Duodenal mucosa (tissue), 2 donors: ENCODE results near the gene TXNDC2.

Source experiments
- H3K27ac ChIP-seq: one replicate; pipeline ENCODE4 v1.7.0; 2013; ENCODE audit warnings: low read depth, low read length
- H3K27me3 ChIP-seq, 2 donors: one replicate each; pipeline ENCODE4 v1.7.0; 2013; ENCODE audit warnings: low read length in 2 of 2, control low read depth in 1 of 2; ENCODE audit not compliant: insufficient read depth in 2 of 2, control insufficient read depth in 1 of 2
- H3K36me3 ChIP-seq, 2 donors: one replicate each; pipeline ENCODE4 v1.7.0; 2013; ENCODE audit warnings: low read length in 2 of 2, control low read depth in 1 of 2; ENCODE audit not compliant: insufficient read depth in 2 of 2, control insufficient read depth in 1 of 2
- H3K4me1 ChIP-seq, 2 donors: one replicate each; pipeline ENCODE4 v1.7.0; 2013; ENCODE audit warnings: low read length in 2 of 2, control low read depth in 1 of 2; ENCODE audit not compliant: insufficient read depth in 2 of 2, control insufficient read depth in 1 of 2
- H3K4me3 ChIP-seq, 2 donors: one replicate each; pipeline ENCODE4 v1.7.0; 2013; ENCODE audit warnings: low read length in 2 of 2, low read depth in 1 of 2
- H3K9ac ChIP-seq, 2 donors: one replicate each; pipeline ENCODE4 v1.7.0; 2013; ENCODE audit warnings: low read length in 2 of 2, low read depth in 1 of 2
- H3K9me3 ChIP-seq, 2 donors: one replicate each; pipeline ENCODE4 v1.7.0; 2013; ENCODE audit warnings: low read length in 2 of 2, control low read depth in 1 of 2; ENCODE audit not compliant: control insufficient read depth in 1 of 2

Gene TXNDC2

DNA sequence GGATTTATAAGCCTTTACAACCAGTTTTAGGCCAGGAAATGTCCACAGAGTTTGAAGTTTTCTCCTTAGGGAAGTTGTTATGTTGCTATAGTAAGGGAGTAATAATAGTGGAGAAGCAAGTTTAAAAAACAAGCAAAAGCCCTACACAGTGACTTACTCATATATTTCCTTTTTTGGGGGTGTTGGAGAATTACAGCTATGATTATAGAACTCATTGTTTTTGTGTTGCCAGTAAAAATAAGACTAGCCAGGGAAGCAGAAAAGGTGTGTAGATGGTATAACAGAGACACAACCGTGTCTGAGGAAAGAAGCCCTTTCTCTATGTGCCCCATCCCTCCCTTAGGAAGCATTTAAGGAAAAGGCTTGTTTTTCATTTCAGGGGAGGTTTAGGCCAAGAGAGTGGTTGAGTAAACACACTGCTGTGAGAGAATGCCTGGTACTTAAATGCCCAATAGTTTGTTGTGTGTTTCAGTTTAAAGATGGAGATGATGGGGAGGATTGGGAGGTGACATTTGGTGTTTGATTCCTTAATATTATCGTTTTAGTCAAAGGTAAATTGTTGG is 30.4 kb downstream of the TXNDC2 start:
- Histone ChIP-seq H3K27me3 (no peaks in the 10 kb centered on the region), H3K9me3 (no peaks in the 10 kb centered on the region), H3K27ac (peak overlapping the region; percentile 1), H3K36me3 (no peaks in the 10 kb centered on the region), H3K9ac (peak overlapping the region in 1 of 2 donors; percentile 71), H3K4me3 (peak overlapping the region; percentile 73 to 90), H3K4me1 (peaks cover 42 to 53% of the 10 kb centered on the region in 2 donors)

DNA sequence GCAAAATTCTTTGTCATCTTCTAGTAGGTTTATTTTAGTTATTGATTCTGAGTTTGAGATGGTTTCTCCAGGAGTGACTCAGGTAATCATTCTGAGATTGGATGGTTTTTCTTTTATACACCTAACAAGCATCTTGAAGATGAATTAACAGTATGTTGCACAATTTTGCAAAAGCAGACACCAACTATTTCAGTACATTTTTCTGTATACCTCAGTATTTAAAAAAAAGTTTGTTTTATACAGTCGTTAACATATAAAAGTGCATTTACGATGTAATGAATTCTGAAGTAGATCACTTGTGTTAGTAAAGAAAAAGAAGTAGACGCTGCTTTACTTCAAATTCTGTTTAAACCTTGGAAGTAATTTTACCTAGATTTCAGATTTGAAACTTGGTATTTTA is 31.0 kb downstream of the TXNDC2 start:
- Histone ChIP-seq H3K9ac (peak overlapping the region in 1 of 2 donors; percentile 71), H3K27me3 (no peaks in the 10 kb centered on the region), H3K4me3 (peak overlapping the region in 1 of 2 donors; percentile 73), H3K36me3 (no peaks in the 10 kb centered on the region), H3K27ac (no peak overlapping the region), H3K4me1 (peaks cover 42 to 58% of the 10 kb centered on the region in 2 donors), H3K9me3 (no peaks in the 10 kb centered on the region)

DNA sequence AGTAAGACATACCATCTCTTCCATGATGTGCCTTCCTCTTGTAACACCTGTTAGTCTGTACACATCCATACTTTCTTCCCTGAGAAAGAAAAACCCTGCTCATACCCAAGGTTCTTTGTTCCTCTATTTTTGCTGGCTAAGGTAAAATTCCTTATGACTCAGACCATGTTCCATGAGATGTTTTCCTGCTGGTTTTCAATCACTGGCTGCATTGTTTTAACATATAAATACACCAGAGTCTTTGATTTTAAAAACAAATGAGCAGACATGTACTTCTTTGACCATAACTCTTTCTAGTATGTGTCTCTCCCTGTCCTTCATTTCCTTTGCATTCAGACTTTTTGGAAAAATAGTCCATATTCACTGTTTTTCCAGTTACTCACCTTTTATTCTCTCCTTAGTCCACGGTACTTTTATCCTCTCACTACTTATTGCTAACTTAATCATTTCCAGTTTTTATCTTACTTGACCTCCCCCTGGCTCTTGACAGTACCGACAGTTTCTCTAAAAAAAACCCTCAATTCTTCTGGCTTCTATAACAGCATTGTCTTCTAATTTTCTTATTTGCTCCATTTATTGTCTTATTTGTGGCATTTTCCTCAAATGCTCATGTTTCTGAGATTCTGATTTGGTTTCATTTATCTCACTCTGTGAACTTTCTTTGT is 32.4 kb downstream of the TXNDC2 start:
- no peaks in the 10 kb centered on the region for H3K27me3 ChIP-seq
- H3K27ac ChIP-seq: no peak overlapping the region
- H3K4me1 ChIP-seq: peaks cover 43 to 62% of the 10 kb centered on the region in 2 donors
- no peaks in the 10 kb centered on the region for H3K36me3 ChIP-seq
- H3K9ac ChIP-seq: no peak overlapping the region
- H3K9me3 ChIP-seq: no peaks in the 10 kb centered on the region
- H3K4me3 ChIP-seq: no peak overlapping the region

DNA sequence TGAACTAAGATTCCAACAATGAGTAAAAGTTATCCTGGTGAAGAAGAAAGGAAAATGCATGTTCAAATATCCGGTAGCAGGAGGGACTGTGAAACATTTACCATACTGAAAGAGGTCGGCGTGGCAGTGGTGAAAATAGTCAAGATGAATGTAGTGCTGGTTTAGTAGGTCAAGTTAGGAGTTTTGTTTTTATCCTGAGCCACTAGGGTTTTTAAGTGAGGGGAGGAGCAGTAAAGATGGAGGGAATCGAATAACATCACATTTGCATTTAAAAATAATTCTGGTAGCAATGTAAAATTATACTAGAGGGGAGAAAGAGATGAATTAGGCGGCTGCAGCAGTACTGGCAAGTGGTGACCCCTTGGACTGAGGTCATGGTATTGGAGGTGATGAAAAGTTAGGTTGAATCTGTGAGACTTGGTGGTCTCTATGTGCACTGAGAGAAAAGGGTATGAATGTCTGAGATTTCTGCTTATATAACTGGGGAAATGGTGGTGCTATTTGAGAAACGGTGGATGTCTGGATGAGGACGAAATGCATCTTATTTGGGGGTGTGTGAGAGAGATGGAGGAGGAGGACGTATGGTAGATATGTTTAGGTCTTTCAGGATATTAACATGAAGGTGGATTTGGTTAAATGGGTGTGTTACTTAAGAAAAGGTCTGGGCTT is 33.9 kb downstream of the TXNDC2 start:
- H3K27me3 ChIP-seq: no peaks in the 10 kb centered on the region
- no peak overlapping the region for H3K27ac ChIP-seq
- no peaks in the 10 kb centered on the region for H3K9me3 ChIP-seq
- peak overlapping the region in 1 of 2 donors; percentile 13 for H3K4me3 ChIP-seq
- H3K4me1 ChIP-seq: peaks cover 47 to 67% of the 10 kb centered on the region in 2 donors
- H3K9ac ChIP-seq: no peak overlapping the region
- no peaks in the 10 kb centered on the region for H3K36me3 ChIP-seq

DNA sequence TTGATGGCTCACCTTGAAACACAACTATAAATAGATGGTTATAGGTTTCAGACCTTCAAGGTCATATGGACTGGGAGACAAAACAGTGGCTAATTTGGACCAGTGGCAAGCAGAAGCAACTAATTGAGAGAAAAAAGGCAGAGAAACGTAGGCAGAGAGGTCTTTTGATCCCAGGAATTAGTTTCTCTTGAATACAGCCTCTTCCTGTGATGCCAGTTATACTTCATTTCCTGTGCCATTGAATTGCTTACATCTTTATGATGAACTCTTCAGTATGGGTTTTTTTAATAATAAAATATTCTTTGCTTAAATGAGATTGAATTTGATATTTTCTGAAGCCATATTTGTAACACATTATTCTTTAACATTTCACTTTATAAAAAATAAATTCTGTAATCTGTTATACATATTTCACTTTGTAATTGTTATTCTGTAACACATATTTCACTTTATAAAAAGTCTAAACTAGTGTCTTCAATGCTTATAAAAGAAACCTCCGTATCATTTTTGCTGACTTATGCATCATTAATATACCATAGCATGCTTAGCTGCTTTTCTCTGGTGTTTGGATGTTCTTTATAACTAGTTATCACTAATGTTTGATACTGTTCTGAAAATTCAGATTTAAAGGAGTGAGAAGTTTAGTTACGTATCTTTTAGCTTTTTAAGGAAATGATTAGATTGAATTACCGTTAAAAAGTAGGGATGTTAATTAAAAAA is 37.0 kb downstream of the TXNDC2 start:
- Histone ChIP-seq H3K9me3 (no peaks in the 10 kb centered on the region), H3K36me3 (no peaks in the 10 kb centered on the region), H3K9ac (no peak overlapping the region), H3K4me3 (no peak overlapping the region), H3K27me3 (no peaks in the 10 kb centered on the region), H3K4me1 (peaks cover 46 to 56% of the 10 kb centered on the region in 2 donors), H3K27ac (no peak overlapping the region)

DNA sequence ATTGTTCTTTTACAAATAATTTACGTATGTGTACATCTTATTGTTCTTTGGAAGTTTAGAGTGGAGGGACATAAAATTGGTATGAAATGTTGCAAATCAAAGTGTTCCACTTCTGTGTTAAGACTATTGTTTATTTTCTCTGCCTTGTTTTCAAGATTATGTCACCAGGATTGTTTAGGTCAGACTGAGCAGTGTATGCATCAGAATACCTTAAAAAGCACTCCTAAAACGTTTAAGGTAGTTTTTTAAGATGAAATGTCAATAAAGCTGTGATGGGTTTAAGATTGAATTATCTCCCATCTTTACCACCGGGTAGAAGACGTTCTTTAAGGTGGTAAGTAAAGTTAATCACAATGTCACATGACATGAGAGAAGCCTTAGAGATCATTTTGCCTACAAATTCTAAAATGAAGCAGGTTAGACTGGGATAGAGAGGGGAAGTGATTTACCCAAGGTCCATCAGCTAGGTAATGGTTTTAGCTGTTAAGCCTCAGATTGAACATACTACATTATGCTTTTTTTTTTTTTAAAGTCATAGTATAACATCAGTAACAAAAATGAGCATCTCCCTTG is 38.7 kb downstream of the TXNDC2 start:
- Histone ChIP-seq H3K27me3 (no peaks in the 10 kb centered on the region), H3K36me3 (no peaks in the 10 kb centered on the region), H3K9ac (no peak overlapping the region), H3K27ac (no peak overlapping the region), H3K4me1 (peaks cover 31 to 40% of the 10 kb centered on the region in 2 donors), H3K9me3 (no peaks in the 10 kb centered on the region), H3K4me3 (no peak overlapping the region)

DNA sequence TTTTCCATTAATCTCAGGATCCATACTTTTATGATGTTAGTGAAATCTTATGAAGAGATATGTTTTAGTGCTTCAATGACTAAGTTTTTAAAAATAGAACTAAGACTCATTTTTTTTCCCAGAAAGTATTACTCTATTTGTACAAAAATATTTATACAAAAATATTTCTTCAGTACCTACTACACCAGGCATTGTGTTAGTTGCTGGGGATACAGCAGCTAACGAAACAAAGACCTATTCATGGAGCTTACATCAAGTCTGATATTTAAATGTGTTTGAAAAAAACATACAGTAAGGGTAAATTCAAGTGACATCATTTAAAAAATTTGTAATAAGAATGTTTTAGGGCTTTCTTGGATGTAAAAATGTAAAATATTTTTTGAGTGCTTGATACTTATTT is 39.6 kb downstream of the TXNDC2 start:
- H3K27me3 ChIP-seq: no peaks in the 10 kb centered on the region
- H3K4me3 ChIP-seq: no peak overlapping the region
- no peaks in the 10 kb centered on the region for H3K9me3 ChIP-seq
- no peak overlapping the region for H3K27ac ChIP-seq
- no peaks in the 10 kb centered on the region for H3K36me3 ChIP-seq
- H3K4me1 ChIP-seq: peaks cover 25 to 33% of the 10 kb centered on the region in 2 donors
- H3K9ac ChIP-seq: no peak overlapping the region

DNA sequence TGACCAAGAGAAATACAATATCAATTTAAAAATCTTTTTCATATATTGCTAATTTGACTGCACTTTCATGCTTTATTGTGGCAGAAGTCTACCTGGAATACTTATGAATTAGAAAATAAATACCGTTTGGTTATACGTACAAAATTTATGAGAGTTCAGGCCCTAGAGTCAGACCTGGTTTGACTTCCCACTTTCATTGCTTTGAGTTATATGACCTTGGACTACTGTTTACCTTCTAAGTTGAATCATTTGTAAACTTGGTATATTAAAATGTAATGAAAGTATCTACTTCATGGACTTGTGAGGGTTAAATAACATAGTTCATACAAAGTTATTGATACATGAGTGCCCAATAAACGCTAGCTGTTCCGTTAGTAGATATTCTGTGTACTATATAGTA is 40.0 kb downstream of the TXNDC2 start:
- H3K4me1 ChIP-seq: peaks cover 21 to 30% of the 10 kb centered on the region in 2 donors
- no peaks in the 10 kb centered on the region for H3K36me3 ChIP-seq
- no peak overlapping the region for H3K27ac ChIP-seq
- H3K9me3 ChIP-seq: no peaks in the 10 kb centered on the region
- no peaks in the 10 kb centered on the region for H3K27me3 ChIP-seq
- H3K4me3 ChIP-seq: no peak overlapping the region
- H3K9ac ChIP-seq: no peak overlapping the region

DNA sequence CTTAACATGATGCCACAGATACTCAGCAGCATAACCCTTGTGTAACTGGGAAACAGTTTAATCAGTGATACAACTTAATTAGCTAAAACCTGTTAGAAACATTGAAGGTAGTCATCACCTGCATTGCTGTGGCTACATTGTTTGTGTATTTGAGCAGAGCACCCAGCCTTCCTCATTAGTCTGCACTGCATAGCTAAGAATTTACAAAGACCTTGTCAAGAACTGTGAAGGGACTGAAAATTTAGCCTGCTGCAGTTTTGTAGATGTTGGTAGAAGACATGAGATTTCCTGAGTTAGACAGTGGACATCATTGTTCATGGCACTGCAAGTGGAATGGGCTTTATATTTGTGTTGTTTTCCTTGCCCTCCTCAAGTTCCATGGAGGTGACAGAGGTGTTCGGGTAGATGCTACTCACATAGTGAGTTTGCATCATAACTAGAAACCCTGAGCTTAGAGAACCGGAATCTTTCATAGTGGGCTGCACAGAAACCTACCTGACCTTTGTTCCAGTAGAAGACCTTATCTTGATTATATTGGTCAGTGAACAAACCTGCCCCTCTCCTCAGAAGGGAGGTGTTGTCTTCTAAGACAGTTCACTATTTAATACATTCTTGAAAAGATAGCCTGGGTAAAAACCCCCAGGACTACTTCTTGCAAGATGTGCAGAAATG is 40.6 kb downstream of the TXNDC2 start:
- Histone ChIP-seq H3K4me3 (no peak overlapping the region), H3K27me3 (no peaks in the 10 kb centered on the region), H3K4me1 (peaks cover 18 to 25% of the 10 kb centered on the region in 2 donors), H3K9me3 (no peaks in the 10 kb centered on the region), H3K27ac (no peak overlapping the region), H3K9ac (no peak overlapping the region), H3K36me3 (no peaks in the 10 kb centered on the region)
